GM18502 (cell line): ENCODE measurements around the gene SLC27A4.
A peak's percentile ranks its signal among the peaks of the same experiment; 100 is the strongest.
"Not testable (repeated sequence)": the region's sequence is repeated elsewhere in the genome, so short reads cannot be mapped to it uniquely, and the experiment has no call there.

Source experiments
- ATAC-seq: cut with Tn5 transposase; IDR thresholded peaks from one replicate; pipeline ENCODE4 v1.9.1; 2021; ENCODE audit warnings: mild to moderate bottlenecking; ENCODE audit not compliant: unreplicated experiment, poor library complexity

Gene SLC27A4

DNA sequence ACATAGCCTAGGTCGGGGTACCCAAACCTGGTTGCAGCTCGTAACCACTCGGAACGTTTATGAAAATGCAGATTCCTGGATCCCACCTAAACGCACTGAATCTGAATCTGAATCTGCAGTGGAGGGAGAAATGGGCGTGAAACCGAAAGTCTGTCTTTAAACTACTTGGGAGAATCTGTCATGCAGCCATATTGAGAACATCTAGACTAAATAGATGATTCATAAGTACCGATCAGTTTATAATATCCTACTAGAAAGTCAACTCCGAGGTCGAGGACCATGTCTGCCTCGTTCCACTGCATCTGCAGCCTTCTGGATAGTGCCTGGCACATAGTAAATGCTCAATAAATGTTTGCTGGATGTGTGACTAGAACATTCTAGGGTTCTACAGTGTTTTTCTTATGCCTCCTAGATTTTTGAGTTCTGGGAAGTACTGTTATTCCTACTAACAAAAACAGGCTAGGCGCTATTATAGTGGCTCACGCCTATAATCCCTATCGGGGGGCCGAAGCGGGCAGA lies 17.1 kb upstream of the SLC27A4 start:
- no peak for ATAC-seq

DNA sequence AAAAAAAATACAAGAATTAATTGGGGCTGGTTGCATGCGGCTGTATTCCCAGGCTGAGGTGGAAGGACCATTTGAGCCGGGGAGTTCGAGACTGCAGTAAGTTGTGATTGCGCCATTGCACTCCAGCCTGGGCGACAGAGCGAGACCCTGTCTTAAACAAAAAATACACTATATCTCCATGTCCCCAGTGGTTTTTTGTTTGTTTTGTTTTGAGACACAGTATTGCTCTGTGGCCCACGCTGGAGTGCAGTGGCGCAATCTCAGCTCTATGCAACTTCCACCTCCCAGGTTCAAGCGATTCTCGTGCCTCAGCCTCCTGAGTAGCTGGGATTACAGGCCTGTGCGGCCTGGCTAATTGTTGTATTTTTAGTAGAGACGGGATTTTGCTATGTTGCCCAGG lies 16.5 kb upstream of the SLC27A4 start:
- ATAC-seq = no peak

DNA sequence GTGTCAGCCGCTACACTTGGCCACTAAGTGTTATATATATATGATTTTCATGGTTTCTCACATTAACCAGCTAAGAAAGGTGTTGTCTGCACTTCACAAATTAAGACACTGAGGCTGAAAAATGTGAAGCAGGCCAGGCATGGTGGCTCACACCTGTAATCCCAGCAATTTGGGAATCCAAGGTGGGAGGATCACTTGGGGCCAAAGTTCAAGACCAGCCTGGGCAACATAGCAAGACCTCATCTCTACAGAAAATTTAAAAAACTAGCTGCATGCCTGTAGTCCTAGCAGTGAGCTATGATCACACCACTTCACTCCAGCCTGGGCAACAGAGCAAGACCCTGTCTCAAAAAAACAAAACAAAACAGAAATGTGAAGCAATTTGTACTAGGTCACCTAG lies 15.9 kb upstream of the SLC27A4 start:
- no peak for ATAC-seq

DNA sequence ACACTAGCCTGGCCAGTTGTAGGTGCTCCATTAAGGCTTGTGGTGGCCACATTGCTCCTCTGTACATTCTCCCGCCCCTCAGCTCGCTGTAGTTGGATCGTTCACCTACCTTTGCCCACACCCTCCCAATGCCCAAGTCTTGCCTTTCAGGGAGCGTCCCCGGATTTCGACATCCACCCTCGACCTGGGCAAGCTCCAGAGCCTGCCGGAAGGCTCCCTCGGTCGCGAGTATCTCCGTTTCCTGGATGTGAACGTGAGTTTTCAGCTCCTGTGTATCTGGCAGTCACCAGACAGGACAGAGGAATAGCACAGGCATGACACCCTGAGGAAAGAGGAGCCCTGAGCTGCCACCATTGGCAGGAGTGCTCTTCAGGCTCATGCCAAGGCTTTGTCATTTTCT lies 14.7 kb upstream of the SLC27A4 start:
- ATAC-seq = no peak

DNA sequence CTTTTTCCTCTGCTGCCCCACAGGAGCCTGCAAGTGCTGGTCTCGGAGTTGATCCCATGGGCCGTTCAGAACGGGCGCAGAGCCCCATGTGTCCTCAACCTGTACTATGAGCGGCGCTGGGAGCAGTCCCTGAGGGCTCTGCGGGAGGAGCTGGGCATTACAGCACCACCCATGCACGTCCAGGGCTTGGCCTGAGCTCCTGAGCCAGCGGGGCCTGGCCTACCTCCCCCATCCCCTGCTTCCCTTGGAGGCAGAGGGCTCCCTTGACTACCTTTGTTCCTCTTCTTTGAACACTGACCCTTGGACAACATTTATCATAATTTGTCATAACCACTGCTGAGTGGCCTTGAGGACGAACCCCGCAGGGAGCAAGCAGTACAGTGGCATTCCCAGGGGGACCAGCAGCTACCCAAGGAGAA lies 6.9 kb upstream of the SLC27A4 start:
- ATAC-seq = no peak

DNA sequence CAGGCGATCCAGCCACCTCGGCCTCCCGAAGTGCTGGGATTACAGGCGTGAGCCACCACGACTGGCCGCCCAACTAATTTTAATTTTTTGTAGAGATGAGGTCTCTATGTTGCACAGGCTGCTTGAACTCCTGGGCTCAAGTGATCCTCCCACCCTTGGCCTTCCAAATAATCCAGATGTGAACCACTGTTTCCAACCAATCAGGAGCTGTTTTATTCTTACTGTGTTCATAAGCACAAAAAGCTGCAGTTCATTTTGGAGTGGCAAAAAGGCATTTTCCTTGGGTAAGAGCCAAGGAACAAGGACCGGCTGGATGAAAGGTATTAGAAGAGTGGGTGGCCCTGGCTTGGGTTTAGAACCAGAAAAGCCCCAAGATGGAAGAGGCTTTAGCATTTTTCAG lies 5.2 kb upstream of the SLC27A4 start:
- no peak for ATAC-seq

DNA sequence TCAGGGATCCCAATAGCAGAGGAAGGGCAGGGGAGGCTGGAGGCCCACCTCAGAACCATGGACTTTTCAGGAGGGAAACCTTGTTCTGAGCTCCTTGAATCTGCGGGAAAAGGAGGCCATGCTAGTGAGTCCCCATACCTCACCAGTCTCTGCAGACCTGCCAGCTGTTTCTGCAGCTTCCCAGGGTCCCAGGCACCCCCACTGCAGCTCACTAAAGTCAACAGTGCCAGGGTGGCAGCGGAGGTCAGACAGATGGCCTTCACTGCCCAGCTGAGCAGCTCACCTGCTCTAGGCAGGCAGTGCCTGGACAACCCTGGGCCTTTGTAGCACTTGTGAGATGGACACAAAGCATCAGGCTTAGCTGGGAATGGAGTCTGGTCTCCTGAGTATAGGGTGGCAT lies 4.4 kb upstream of the SLC27A4 start:
- ATAC-seq = no peak

DNA sequence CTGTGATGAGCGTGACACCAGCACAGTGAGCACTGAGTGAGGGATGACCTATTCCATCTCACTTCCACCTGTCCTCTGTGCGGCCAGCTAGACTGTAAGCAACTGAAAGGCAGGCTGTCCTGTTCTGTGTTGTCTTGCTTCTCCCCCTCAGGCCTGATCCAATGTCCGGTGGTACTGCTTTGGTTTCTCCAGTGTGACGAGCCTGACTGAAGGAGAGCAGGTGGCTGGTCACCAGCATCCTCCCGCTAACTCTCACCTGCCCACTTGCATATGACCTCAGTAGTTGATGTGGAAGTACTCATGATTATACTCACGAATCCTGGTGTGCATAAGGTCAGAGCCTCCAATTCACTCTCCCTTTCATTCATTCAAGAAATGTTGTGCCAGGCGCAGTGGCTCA lies 2.4 kb upstream of the SLC27A4 start:
- ATAC-seq = no peak

DNA sequence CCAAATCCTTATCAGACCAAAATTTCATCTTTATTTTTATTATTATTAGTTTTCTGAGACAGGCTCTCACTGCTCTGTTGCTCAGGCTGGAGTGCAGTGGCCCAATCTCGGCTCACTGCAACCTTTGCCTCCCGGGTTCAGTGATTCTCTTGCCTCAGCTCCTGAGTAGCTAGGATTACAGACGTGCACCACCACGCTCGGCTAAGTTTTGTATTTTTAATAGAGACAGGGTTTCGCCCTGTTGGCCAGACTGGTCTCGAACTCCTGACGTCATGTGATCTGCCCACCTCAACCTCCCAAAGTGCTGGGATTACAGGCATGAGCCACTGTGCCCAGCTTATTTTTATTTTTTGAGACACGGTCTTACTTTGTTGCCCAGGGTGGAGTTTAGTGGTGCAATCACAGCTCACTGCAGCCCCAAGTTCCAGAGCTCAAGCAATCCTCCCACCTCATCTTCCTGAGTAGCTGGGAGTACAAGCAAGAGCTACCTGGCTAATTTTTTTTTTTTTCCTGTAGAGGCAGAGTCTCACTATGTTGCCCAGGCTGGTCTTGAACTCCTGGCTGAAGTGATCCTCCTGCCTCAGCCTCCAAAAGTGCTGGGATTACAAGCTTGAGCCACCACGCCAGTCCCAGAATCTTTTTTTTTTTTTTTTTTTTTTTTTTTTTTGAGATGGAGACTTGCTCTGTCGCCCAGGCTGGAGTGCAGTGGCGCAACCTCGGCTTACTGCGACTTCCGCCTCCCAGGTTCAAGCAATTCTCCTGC lies 1.3 kb upstream of the SLC27A4 start:
- ATAC-seq = not testable (repeated sequence)

DNA sequence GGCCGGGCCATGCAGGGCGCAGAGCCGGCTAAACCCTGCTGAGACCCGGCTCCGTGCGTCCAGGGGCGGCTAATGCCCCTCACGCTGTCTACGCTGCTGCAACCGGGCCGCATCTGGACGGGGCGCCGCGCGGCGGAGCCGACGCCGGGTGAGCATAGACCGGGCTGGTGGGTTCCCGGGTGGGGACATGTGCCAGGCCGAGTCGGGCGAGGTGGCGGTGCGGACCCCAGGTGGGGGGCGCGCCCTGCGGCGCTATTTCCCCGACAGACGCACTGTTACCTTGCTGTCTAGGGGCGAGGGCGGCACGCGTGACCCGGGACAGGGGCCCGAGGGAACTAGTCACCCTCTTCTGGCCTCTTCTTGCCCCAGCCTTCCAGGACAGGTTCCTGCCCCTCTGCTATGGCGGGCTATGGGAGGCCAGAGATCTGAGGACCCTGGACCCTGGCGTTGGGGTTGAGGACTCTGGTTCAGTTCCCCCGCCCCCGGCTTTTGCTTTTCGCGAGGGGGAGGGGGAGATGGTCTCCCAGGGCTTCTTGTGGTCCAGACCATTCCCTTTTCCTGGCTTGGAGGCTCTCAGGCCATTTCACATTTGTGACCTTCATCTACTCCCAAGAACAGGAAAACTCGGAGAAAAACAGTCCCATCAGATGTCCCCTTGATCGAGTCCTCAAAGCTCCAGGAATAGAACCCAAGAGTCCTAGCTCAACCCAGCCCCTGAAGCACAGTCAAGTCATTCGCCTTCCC lies 536 bp downstream of the SLC27A4 start:
- peak; percentile 50 for ATAC-seq

DNA sequence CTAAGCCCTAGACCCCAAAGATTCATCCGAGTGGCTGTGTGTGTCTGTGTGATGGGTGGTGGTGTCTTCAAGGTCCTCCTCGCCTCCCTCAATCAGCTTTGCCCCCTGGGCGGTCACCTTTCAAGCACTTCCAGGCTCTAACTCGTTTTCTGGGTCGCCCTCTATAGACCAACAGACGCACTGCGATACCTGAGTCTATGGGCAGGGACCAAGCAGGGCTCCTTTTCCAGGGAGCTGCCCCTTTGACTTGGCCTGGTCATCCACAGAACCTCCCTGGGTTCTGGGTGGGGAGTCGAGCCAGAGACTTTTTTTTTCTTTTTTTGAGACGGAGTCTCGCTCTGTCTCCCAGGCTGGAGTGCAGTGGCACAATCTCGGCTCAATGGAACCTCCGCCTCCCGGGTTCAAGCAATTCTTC lies 1.1 kb downstream of the SLC27A4 start:
- ATAC-seq = peak; percentile 38

DNA sequence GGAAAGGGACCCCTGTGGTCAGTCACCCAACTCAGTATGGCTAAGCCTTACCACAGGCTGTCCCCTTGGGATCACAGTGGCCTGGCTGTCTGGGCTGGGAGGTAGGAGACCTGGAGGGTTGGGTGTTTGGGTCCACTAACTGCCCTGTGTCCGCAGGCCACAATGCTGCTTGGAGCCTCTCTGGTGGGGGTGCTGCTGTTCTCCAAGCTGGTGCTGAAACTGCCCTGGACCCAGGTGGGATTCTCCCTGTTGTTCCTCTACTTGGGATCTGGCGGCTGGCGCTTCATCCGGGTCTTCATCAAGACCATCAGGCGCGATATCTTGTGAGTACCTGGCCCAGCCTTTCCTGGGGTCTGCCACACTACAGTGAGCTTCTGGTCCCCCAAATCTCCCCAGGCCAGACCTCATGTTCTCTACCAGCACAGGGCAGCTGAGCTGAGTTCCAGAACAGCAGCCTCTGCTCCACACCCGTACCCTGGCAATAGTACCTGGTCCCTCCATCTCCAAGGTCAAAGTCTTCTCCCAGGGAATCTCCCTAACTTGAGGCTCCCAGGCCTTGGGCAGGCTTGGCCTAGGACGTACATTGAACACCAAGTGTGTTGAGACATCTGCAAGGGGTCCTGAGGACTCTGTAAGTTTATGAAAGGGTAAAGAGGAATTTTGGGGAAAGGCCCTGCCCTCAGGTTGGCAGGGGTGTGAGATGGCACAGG lies 2.8 kb downstream of the SLC27A4 start:
- no peak for ATAC-seq

DNA sequence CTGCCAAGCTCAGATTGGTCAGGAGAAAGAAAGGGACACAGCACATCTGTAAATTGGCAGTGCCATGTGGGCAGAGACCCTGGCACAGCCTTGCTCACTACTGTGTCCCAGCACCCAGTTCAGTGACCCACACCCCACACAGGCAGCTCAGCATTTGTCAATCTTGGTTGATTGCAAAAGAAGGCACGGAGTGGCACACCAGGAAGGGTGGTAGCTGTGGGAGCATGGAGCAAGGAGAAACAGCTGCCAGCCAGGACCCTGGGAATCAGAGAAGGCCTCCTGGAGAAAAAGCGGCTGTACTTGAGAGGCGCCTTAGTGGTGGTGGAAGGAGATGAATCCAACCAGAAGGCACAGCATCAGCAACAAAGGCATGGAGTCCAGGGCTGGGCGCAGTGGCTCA lies 3.5 kb downstream of the SLC27A4 start:
- ATAC-seq = no peak

DNA sequence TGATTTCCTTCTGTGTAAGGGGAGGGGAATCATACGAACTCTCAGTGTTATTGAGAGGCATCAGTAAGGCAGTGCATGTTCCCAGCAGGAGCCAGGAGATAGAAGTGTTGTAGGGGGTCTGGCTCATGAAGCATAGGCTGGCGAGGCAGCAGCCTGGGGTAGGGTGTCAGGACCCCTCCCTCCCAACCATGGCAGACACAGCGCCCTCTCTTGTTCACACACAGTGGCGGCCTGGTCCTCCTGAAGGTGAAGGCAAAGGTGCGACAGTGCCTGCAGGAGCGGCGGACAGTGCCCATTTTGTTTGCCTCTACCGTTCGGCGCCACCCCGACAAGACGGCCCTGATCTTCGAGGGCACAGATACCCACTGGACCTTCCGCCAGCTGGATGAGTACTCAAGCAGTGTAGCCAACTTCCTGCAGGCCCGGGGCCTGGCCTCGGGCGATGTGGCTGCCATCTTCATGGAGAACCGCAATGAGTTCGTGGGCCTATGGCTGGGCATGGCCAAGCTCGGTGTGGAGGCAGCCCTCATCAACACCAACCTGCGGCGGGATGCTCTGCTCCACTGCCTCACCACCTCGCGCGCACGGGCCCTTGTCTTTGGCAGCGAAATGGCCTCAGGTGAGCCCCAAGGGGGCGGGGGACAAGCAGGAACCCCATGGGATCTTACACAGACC lies 4.7 kb downstream of the SLC27A4 start:
- no peak for ATAC-seq

DNA sequence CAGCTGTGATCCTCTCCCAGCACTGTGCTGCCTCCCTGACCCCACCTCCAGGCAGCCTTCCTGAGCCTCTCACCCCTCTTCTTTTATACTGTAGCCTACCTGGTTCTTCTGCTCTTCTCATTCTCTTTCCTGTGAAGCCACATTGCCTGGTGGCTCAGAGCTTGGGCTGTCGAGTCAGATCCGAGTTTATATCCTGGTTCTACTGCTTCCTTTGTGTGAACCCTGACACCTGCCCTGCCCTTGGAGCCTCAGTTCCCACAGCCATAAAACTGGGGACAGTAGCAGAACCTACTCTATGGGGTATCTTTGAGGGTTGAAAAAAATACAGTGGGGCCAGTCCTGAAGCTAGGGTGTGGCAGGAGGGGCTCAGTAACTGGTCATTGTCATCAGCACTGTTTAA lies 8.8 kb downstream of the SLC27A4 start:
- ATAC-seq = no peak

DNA sequence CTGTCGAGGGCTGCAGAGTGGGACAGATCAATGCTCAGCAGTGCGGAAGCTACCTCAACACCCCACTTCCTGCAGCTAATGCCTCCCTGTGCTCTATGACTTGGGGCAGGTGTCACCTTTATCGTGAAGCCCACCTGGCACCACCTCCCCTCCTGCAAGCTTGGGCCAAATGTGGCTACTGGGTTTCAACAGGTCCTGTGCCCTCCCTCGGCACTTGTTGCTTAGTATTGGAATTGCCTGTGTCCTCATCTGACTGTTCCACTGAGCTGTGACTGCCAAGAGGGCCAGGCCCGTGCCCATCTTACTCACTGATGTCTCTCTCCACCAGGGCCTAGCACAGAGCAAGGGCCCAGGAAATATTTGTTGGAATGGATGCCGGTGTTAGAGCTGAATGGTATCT lies 9.4 kb downstream of the SLC27A4 start:
- no peak for ATAC-seq

DNA sequence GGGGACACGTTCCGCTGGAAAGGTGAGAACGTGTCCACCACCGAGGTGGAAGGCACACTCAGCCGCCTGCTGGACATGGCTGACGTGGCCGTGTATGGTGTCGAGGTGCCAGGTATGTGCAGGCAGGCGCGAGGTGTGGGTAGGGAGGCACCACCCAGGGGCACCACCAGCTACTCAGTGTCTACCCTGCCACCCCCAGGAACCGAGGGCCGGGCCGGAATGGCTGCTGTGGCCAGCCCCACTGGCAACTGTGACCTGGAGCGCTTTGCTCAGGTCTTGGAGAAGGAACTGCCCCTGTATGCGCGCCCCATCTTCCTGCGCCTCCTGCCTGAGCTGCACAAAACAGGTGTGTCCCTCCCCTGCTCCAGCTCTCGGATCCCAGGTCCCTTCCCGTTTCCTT lies 15.1 kb downstream of the SLC27A4 start:
- ATAC-seq = no peak

DNA sequence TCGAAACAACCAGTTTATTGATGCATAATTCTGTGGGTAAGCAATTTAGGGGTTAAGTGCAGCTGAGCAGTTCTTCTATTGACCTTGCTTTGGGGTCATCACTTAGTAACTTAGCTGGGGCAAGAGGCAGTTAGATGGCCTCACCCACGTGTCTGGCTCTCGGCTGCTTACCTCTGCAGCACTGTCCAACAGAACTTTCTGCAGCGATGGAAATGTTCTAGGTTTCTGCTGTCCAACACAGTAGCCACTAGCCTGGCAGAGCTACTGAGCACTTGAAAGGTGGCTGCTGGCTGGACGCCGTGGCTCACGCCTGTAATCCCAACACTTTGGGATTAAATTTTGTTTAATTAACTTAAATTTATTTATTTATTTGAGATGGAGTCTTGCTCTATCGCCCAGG lies 17.8 kb downstream of the SLC27A4 start:
- no peak for ATAC-seq

DNA sequence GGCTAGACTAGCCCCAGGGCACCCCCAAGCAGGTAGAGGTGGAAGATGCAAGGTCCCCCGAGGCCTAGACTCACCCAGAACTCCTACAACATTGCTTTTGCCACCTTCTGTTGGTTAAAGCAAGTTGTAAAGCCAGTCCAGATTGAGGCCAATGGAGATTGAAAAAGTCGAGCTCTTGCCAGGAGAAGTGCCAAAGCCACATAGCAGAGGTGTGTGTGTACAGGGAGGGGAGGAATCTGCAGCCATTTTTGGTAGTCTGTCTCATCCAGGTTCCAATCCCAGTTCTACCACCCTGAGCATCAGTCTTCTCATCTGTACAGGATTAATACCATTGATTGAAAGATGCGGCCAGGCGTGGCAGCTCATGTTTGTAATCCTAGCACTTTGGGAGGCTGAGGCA lies 18.5 kb downstream of the SLC27A4 start:
- ATAC-seq = no peak

DNA sequence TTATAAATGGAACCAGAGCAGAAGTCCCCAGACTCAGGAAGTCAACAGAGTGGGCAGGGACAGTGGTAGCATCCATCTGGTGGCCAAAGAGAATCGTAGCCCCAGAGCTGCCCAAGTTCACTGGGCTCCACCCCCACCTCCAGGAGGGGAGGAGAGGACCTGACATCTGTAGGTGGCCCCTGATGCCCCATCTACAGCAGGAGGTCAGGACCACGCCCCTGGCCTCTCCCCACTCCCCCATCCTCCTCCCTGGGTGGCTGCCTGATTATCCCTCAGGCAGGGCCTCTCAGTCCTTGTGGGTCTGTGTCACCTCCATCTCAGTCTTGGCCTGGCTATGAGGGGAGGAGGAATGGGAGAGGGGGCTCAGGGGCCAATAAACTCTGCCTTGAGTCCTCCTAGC lies 20.5 kb downstream of the SLC27A4 start:
- no peak for ATAC-seq
